PC-3 (cell line): ENCODE measurements around the gene HAPLN3.

Experiments
- CTCF ChIP-seq: fragments of 300-600 bp; sonication (generic); conservative IDR thresholded peaks from 2 replicates; pipeline ENCODE4 v1.5.1; 2017; ENCODE audit warnings: antibody characterized with exemption, low read depth, mild to moderate bottlenecking, low read length
- EZH2 ChIP-seq: fragments of 300-600 bp; sonication (generic); IDR thresholded peaks from one replicate; pipeline ENCODE4 v1.6.1; 2017; ENCODE audit warnings: antibody characterized with exemption, mild to moderate bottlenecking, low read length; ENCODE audit not compliant: unreplicated experiment

- no peak for TF ChIP-seq CTCF
- no peak for TF ChIP-seq EZH2
These were observed 62.3 kb downstream of the HAPLN3 start for GRCh38 chr15:88832820-88833730.
